Measurements from ENCODE around the gene GREM1. TPM values are rescaled to one million over a fixed set of nuclear protein-coding genes. Genes with fewer than 3 reads are reported as not detected.

Gene GREM1
- total and polyA plus RNA-seq, 2 donors (not counting 3 experiments of a cell fraction or from before 2014, with no cell fraction given) = not detected

- POLR2A ChIA-PET = no interaction called here
- Histone ChIP-seq H3K9ac (replicated peaks; ENCODE audit: extremely low read depth, insufficient read depth, low read length) (no peak overlapping the region), H3K4me2 (ENCODE audit: insufficient read depth, low read length) (no peak overlapping the region), H3K4me3 (replicated peaks in 1 of 3; ENCODE audit: insufficient read depth in 1 of 3, low read depth in 1 of 3, low read length in 3 of 3) (no peak overlapping the region), H2AFZ (ENCODE audit: low read depth, low read length) (no peak overlapping the region), H4K20me1 (replicated peaks; ENCODE audit: control insufficient read depth, extremely low read depth, insufficient read depth, low read length) (no peaks in the 10 kb centered on the region), H3K27me3 (ENCODE audit: control insufficient read depth in 2 of 2, insufficient read depth in 2 of 2, low read length in 2 of 2) (peaks cover 2 to 20% of the 10 kb centered on the region in 2 experiments), H3K9me1 (replicated peaks; ENCODE audit: control insufficient read depth, extremely low read depth, insufficient read depth, low read length) (no peaks in the 10 kb centered on the region), H3K9me3 (replicated peaks; ENCODE audit: control insufficient read depth, insufficient read depth, low read length) (no peaks in the 10 kb centered on the region), H3K36me3 (ENCODE audit: control insufficient read depth in 2 of 2, extremely low read depth in 1 of 2, insufficient read depth in 2 of 2, low read length in 2 of 2) (no peaks in the 10 kb centered on the region), H3K4me1 (ENCODE audit: control insufficient read depth, extremely low read depth, insufficient read depth, low read length) (no peaks in the 10 kb centered on the region), H3K27ac (ENCODE audit: insufficient read depth, low read depth, low read length) (no peak overlapping the region), H3K79me2 (ENCODE audit: control insufficient read depth, insufficient read depth, low read length) (no peaks in the 10 kb centered on the region)
- BruUV-seq (replicated peaks) = no TSS peak
- FAIRE-seq = no peak
- CTCF ChIA-PET = interaction anchor here (1.0 to 1.1 kb wide), 2 partner anchors 8 to 11 kb away, joined by 3 to 4 read pairs; no protein-coding TSS in a partner anchor
- dilution Hi-C loops (cut with MboI; ENCODE audit: extremely low pct_ligation_motif_present, low sequenced_read_pairs) (no loop called here), intact Hi-C loops (cut with micrococcal nuclease) (no loop called here)
- no peak for TF ChIP-seq JUN (IDR thresholded peaks at IDR 0.05; ENCODE audit: borderline replicate concordance, insufficient read depth, insufficient read length, low read depth)
- no peak for TF ChIP-seq CTCF (IDR thresholded peaks at IDR 0.05; ENCODE audit: extremely low read depth in 1 of 2, insufficient read depth in 1 of 2, low read depth in 1 of 2, low read length in 2 of 2)
- no peak for TF ChIP-seq FOS (IDR thresholded peaks at IDR 0.05; ENCODE audit: borderline replicate concordance, insufficient read depth, low read length)
- no peak for TF ChIP-seq MYC (IDR thresholded peaks at IDR 0.05; ENCODE audit: low read depth, low read length)
- no peak for TF ChIP-seq GATA2 (IDR thresholded peaks at IDR 0.05; ENCODE audit: insufficient read depth, insufficient read length, low read depth, low read length)
- no peak for TF ChIP-seq POLR2AphosphoS5 (IDR thresholded peaks at IDR 0.05; ENCODE audit: insufficient read depth, low read depth, low read length)
- DNase-seq (ENCODE audit: low read depth, low spot score) = no peak
Measured at GRCh38 chr15:32767236-32767635, 49.4 kb downstream of the GREM1 start.

Measured in endothelial cell of umbilical vein (primary cell).